Endodermal cell (in vitro differentiated cells): Measurements from ENCODE around the gene DDX43. TPM values are rescaled to one million over a fixed set of nuclear protein-coding genes. Genes with fewer than 3 reads are reported as not detected.
"Not testable (repeated sequence)": the region's sequence is repeated elsewhere in the genome, so short reads cannot be mapped to it uniquely, and the experiment has no call there.

Source experiments
- DNase-seq: peaks from one replicate; pipeline ENCODE4 v3.0.0-alpha.2; 2017
- H3K27ac ChIP-seq: 2 replicates; pipeline ENCODE4 v1.5.1; 2013; ENCODE audit warnings: mild to moderate bottlenecking, low read depth, low read length, moderate library complexity
- H3K27me3 ChIP-seq: 2 replicates; pipeline ENCODE4 v1.6.1; 2013; ENCODE audit warnings: mild to moderate bottlenecking, low read length, moderate library complexity; ENCODE audit not compliant: insufficient read depth, control insufficient read depth, poor library complexity, severe bottlenecking
- H3K36me3 ChIP-seq: 2 replicates; pipeline ENCODE4 v1.7.0; 2013; ENCODE audit warnings: mild to moderate bottlenecking, low read length, moderate library complexity; ENCODE audit not compliant: control insufficient read depth, insufficient read depth
- H3K4me1 ChIP-seq: one replicate; pipeline ENCODE4 v1.7.0; 2013; ENCODE audit warnings: low read length; ENCODE audit not compliant: control insufficient read depth, insufficient read depth
- H3K4me3 ChIP-seq: 2 replicates; pipeline ENCODE4 v1.5.1; 2013; ENCODE audit warnings: mild to moderate bottlenecking, low read length, moderate library complexity
- H3K9ac ChIP-seq: 2 replicates; pipeline ENCODE4 v1.6.1; 2013; ENCODE audit warnings: mild to moderate bottlenecking, low read length, moderate library complexity; ENCODE audit not compliant: poor library complexity, severe bottlenecking; ENCODE audit errors: extremely low read depth
- H3K9me3 ChIP-seq: 2 replicates; pipeline ENCODE4 v1.6.1; 2013; ENCODE audit warnings: mild to moderate bottlenecking, low read length, moderate library complexity; ENCODE audit not compliant: control insufficient read depth
- H3K27ac Mint-ChIP-seq: 2 replicates; pipeline ENCODE4 v1.8.0; 2020; ENCODE audit warnings: mixed read lengths
- H3K27me3 Mint-ChIP-seq: 2 replicates; pipeline ENCODE4 v1.8.0; 2021; ENCODE audit warnings: mild to moderate bottlenecking, mixed read lengths; ENCODE audit not compliant: insufficient read depth
- H3K36me3 Mint-ChIP-seq: 2 replicates; pipeline ENCODE4 v1.8.0; 2020; ENCODE audit warnings: low read depth, mixed read lengths
- H3K4me1 Mint-ChIP-seq: 2 replicates; pipeline ENCODE4 v1.8.0; 2020; ENCODE audit warnings: mixed read lengths
- H3K4me3 Mint-ChIP-seq: 2 replicates; pipeline ENCODE4 v1.8.0; 2020; ENCODE audit warnings: mild to moderate bottlenecking, moderate library complexity, mixed read lengths
- H3K9me3 Mint-ChIP-seq: 2 replicates; pipeline ENCODE4 v1.8.0; 2020; ENCODE audit warnings: mild to moderate bottlenecking, mixed read lengths
- CTCF ChIP-seq: fragments of 200-600 bp; sonication (generic); conservative IDR thresholded peaks from 2 replicates; pipeline ENCODE4 v1.5.0; 2021; ENCODE audit warnings: antibody characterized with exemption, mild to moderate bottlenecking
- WGBS, 2 experiments: methylation state at CpG; one replicate each; pipeline versions ENCODE4 v1.1.5 to v1.1.7; 2013; ENCODE audit warnings: missing lambda C conversion rate in 2 of 2, mixed read lengths in 1 of 2; ENCODE audit not compliant: insufficient coverage in 1 of 2, insufficient read length in 1 of 2; 5-methylcytosine and 5-hydroxymethylcytosine counted together
- total RNA-seq, 2 donors: library from RNA; stranded (reverse); fragmentation: NEBNext Ultra II Directional in 1 of 2; extraction: Animal tissue kit (Norgen Biotek cat#: 25700) in 1 of 2; gene quantifications; 2 replicates in 1 of 2; 3 replicates in 1 of 2; pipeline ENCODE4 v1.2.1, GENCODE V29; 2021

DDX43 gene
- total RNA-seq, 2 donors from 2014 or later, result not detected

- Histone ChIP-seq H3K9me3 (no peaks in the 10 kb centered on the region), H3K36me3 (no peaks in the 10 kb centered on the region), H3K4me1 (no peaks in the 10 kb centered on the region), H3K27me3 (peaks cover 19% of the 10 kb centered on the region), H3K27ac (no peak overlapping the region), H3K4me3 (no peak overlapping the region), H3K9ac (no peak overlapping the region)
- H3K27ac Mint-ChIP-seq, result no peak overlapping the region
- no peak for DNase-seq
- H3K9me3 Mint-ChIP-seq, result no peaks in the 10 kb centered on the region
- peaks cover 15% of the 10 kb centered on the region for H3K27me3 Mint-ChIP-seq
- H3K4me3 Mint-ChIP-seq, result no peak overlapping the region
- WGBS, 2 experiments, result 88 to 93% methylated on average over 1 to 3 of the region's 3 CpGs
- no peaks in the 10 kb centered on the region for H3K36me3 Mint-ChIP-seq
- TF ChIP-seq CTCF, result no peak
- no peaks in the 10 kb centered on the region for H3K4me1 Mint-ChIP-seq
Observed at GRCh38 chr6:73455865-73456629, 61.4 kb downstream of the DDX43 start.

GRCh38 chr6:73459474-73459873, 64.8 kb downstream of the DDX43 start:
- WGBS, 2 experiments, result 89 to 91% methylated on average over 7 of the region's 7 CpGs
- H3K36me3 Mint-ChIP-seq, H3K27me3 ChIP-seq, H3K4me1 ChIP-seq, H3K4me3 ChIP-seq, DNase-seq, H3K9me3 Mint-ChIP-seq, H3K4me3 Mint-ChIP-seq, H3K27ac ChIP-seq, H3K27ac Mint-ChIP-seq, H3K36me3 ChIP-seq, H3K27me3 Mint-ChIP-seq, H3K9me3 ChIP-seq, H3K9ac ChIP-seq, H3K4me1 Mint-ChIP-seq: not testable (repeated sequence)

GRCh38 chr6:73460056-73460455, 65.4 kb downstream of the DDX43 start:
- Histone ChIP-seq H3K4me3 (no peak overlapping the region), H3K4me1 (no peaks in the 10 kb centered on the region), H3K27me3 (no peaks in the 10 kb centered on the region), H3K27ac (peak overlapping the region; percentile 55), H3K9ac (no peak overlapping the region), H3K36me3 (peaks cover 3% of the 10 kb centered on the region), H3K9me3 (no peaks in the 10 kb centered on the region)
- no peak for TF ChIP-seq CTCF
- Mint-ChIP-seq H3K9me3 (no peaks in the 10 kb centered on the region), H3K27me3 (peaks cover 1% of the 10 kb centered on the region), H3K27ac (no peak overlapping the region), H3K36me3 (peaks cover 7% of the 10 kb centered on the region), H3K4me3 (no peak overlapping the region), H3K4me1 (peaks cover 2% of the 10 kb centered on the region)
- 82 to 90% methylated on average over 5 of the region's 5 CpGs for WGBS, 2 experiments
- DNase-seq, result no peak
